CD4-positive, CD25-positive, alpha-beta regulatory T cell (primary cell): ENCODE data around the gene KDM5A. TPM values are rescaled to one million over a fixed set of nuclear protein-coding genes. Genes with fewer than 3 reads are reported as not detected.
"Not testable (repeated sequence)": the region's sequence is repeated elsewhere in the genome, so short reads cannot be mapped to it uniquely, and the experiment has no call there.

ENCODE experiments used
- ATAC-seq, 2 donors: fragments of 150-1000 bp; cut with Tn5 transposase; one replicate each; pipeline ENCODE4 v1.10.0; 2021; ENCODE audit warnings: low read depth in 2 of 2, moderate number of reproducible peaks in 2 of 2, moderate library complexity in 1 of 2
- DNase-seq, 3 donors: peaks; one replicate each; pipeline versions ENCODE4 v3.0.0 to v3.0.0-alpha.2; 2012 to 2022; ENCODE audit warnings: mixed read lengths in 1 of 3
- H3K27ac ChIP-seq: one replicate; pipeline ENCODE4 v1.7.0; 2013; ENCODE audit warnings: mild to moderate bottlenecking, low read length; ENCODE audit not compliant: insufficient read depth, poor library complexity, severe bottlenecking
- H3K27me3 ChIP-seq: one replicate; pipeline ENCODE4 v1.7.0; 2013; ENCODE audit warnings: low read length; ENCODE audit not compliant: control insufficient read depth, insufficient read depth
- H3K36me3 ChIP-seq: one replicate; pipeline ENCODE4 v1.7.0; 2013; ENCODE audit warnings: mild to moderate bottlenecking, low read length, moderate library complexity; ENCODE audit not compliant: control insufficient read depth, insufficient read depth
- H3K4me1 ChIP-seq: 2 replicates; pipeline ENCODE4 v1.7.0; 2013; ENCODE audit warnings: mild to moderate bottlenecking, low read length; ENCODE audit not compliant: insufficient read depth, control insufficient read depth, poor library complexity, severe bottlenecking
- H3K4me3 ChIP-seq: one replicate; pipeline ENCODE4 v1.7.0; 2013; ENCODE audit warnings: low read depth, mild to moderate bottlenecking, low read length, moderate library complexity
- H3K9me3 ChIP-seq, 2 experiments: 1 replicate in 1 of 2; 2 replicates in 1 of 2; pipeline ENCODE4 v1.7.0; 2013; ENCODE audit warnings: low read length in 2 of 2, mild to moderate bottlenecking in 1 of 2, moderate library complexity in 1 of 2; ENCODE audit not compliant: control insufficient read depth in 2 of 2
- H3K27ac Mint-ChIP-seq, 3 donors: one replicate each; pipeline ENCODE4 v1.8.0; 2020 to 2022; ENCODE audit warnings: mild to moderate bottlenecking in 3 of 3, mixed read lengths in 3 of 3, moderate library complexity in 2 of 3
- H3K27me3 Mint-ChIP-seq: one replicate; pipeline ENCODE4 v1.8.0; 2022; ENCODE audit warnings: mild to moderate bottlenecking, mixed read lengths
- H3K36me3 Mint-ChIP-seq: one replicate; pipeline ENCODE4 v1.8.0; 2020; ENCODE audit warnings: mixed read lengths
- H3K4me1 Mint-ChIP-seq, 4 donors: one replicate each; pipeline ENCODE4 v1.8.0; 2020 to 2022; ENCODE audit warnings: mixed read lengths in 4 of 4, mild to moderate bottlenecking in 1 of 4
- H3K4me3 Mint-ChIP-seq, 4 donors: one replicate each; pipeline ENCODE4 v1.8.0; 2020 to 2022; ENCODE audit warnings: mild to moderate bottlenecking in 4 of 4, mixed read lengths in 4 of 4, moderate library complexity in 3 of 4
- H3K9me3 Mint-ChIP-seq, 7 donors: one replicate each; pipeline ENCODE4 v1.8.0; 2020 to 2022; ENCODE audit warnings: mixed read lengths in 7 of 7, mild to moderate bottlenecking in 3 of 7, moderate library complexity in 2 of 7
- polyA plus RNA-seq, 4 donors: library from polyadenylated mRNA; unstranded; fragments of 300-500 nt; fragmentation: Illumina TruSeq; gene quantifications; one replicate each; pipeline ENCODE4 v1.2.3, GENCODE V29; 2021
- total RNA-seq: library from RNA; stranded (reverse); gene quantifications from one replicate; pipeline ENCODE4 v1.2.3, GENCODE V29; 2022

KDM5A gene
- total RNA-seq = 142 TPM
- 10 to 100 TPM; 44.4 to 59.2 (median 48.7) TPM for polyA plus RNA-seq

DNA sequence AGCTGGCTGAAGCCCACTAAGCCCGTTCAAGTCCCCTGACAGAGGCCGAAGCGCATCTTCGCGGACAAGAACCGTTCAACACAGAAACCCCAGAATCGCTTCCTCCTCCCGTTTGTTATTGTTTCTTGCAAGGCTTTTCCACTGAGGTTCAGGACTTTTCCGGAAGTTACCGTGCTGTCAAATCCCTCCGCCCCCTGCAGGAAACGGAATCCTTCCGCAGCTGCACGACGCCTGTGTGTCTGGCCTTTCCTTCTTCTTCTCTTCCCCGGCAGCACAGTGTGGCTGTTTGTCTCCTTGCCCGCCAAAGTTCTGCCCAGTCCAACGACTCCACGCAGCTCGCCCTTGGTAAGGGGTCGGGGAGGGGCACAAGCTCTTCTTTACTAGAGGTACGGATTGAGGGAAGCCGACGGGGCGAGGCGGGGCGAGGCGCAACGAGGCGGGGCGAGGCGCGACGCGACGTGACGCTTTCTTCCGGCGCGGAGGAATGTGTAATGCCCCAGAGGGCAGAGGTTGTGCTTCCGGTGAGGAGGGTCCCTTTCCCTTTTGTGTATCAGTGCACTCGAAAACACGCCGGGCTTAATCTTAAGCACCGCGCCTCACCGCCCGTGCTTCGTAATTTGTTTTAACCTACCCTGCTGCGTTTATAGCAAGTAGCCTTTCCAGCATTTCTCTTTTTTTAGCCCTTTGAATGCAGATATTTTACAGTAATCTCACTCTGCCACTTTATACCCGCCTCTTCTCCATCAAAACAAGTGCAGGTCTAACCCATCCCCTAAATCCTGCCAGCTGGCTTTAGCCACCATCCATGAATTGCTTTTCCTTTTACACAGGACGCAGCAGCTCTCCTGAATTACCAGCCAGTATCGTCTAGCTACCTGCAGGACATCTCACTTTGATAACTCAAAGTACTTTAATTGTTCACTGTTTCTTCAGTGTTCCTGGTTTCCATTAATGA is at the start of gene KDM5A:
KDM5A (minus strand) TSS at position 179 of the 955 bp plus-strand sequence. CDS start 229 bp downstream, outside the sequence.
- Histone ChIP-seq H3K4me1 (peaks cover 44% of the 10 kb centered on the region), H3K36me3 (peaks cover 6% of the 10 kb centered on the region), H3K9me3 (no peaks in the 10 kb centered on the region), H3K27ac (peak within 1 kb of the TSS; percentile 96), H3K4me3 (peak within 1 kb of the TSS; percentile 99), H3K27me3 (no peaks in the 10 kb centered on the region)
- H3K4me1 Mint-ChIP-seq = peaks cover 19 to 49% (median 32%) of the 10 kb centered on the region in 4 donors
- H3K36me3 Mint-ChIP-seq = peaks cover 15% of the 10 kb centered on the region
- peak; percentile 88 to 96 (median 93) for DNase-seq
- H3K9me3 Mint-ChIP-seq = peaks cover 0 to 3% (median 0%) of the 10 kb centered on the region in 7 donors
- peak; percentile 94 to 95 for ATAC-seq
- H3K27me3 Mint-ChIP-seq = peaks cover 14% of the 10 kb centered on the region
- H3K4me3 Mint-ChIP-seq = peak within 1 kb of the TSS; percentile 95 to 99 (median 99)
- peak within 1 kb of the TSS; percentile 98 to 99 (median 99) for H3K27ac Mint-ChIP-seq

DNA sequence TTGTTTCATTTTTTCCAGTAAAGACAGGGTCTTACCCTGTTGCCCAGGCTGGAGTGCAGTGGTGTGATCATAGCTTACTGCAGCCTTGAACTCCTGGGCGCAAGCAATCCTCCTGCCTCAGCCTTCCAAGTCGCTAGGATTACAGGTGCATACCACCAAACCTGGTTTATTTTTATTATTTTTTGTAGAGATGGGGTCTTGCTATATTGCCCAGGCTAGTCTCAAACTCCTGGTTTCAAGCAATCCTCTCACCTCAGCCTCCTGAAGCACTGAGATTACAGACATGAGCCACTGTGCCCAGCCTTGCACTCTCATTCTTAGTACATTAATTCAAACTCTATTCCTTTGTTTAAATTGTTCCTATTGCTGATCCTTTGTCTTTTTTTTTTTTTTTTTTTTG is 46.6 kb upstream of the KDM5A start:
- peaks cover 38% of the 10 kb centered on the region for H3K36me3 ChIP-seq
- not testable (repeated sequence) for ATAC-seq, H3K27me3 Mint-ChIP-seq

DNA sequence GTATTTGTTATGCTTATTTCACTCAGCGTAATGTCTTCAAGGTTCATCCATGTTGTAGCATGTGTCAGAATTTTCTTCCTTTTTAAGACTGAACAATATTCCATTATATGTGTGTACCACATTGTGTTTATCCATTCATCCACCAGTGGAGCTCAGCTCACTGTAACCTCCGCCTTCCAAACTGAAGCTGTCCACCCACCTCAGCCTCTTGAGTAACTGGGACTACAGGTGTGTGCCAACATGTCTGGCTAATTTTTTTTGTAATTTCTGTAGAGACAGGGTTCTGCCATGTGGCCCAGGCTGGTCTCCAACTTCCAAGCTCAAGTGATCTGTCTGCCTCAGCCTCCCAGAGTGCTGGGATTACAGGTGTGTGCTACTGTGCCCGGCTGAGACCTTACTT is 33.4 kb upstream of the KDM5A start:
- Histone ChIP-seq H3K4me3 (no peak overlapping the region), H3K9me3 (no peaks in the 10 kb centered on the region), H3K27ac (no peak overlapping the region), H3K4me1 (no peaks in the 10 kb centered on the region), H3K27me3 (no peaks in the 10 kb centered on the region), H3K36me3 (peaks cover 14% of the 10 kb centered on the region)
- Mint-ChIP-seq H3K4me3 (no peak overlapping the region), H3K4me1 (no peaks in the 10 kb centered on the region), H3K27me3 (no peaks in the 10 kb centered on the region), H3K36me3 (peaks cover 26% of the 10 kb centered on the region), H3K9me3 (no peaks in the 10 kb centered on the region), H3K27ac (peak overlapping the region in 1 of 3 donors; percentile 32)
- DNase-seq (no peak), ATAC-seq (no peak)

More for the DNA sequence above, 46.6 kb upstream of the KDM5A start:
- H3K27ac Mint-ChIP-seq, H3K27ac ChIP-seq, H3K27me3 ChIP-seq, H3K4me3 ChIP-seq, DNase-seq, H3K4me3 Mint-ChIP-seq, H3K9me3 Mint-ChIP-seq, H3K9me3 ChIP-seq, H3K4me1 Mint-ChIP-seq, H3K4me1 ChIP-seq: not testable (repeated sequence)
- peaks cover 49% of the 10 kb centered on the region for H3K36me3 Mint-ChIP-seq

DNA sequence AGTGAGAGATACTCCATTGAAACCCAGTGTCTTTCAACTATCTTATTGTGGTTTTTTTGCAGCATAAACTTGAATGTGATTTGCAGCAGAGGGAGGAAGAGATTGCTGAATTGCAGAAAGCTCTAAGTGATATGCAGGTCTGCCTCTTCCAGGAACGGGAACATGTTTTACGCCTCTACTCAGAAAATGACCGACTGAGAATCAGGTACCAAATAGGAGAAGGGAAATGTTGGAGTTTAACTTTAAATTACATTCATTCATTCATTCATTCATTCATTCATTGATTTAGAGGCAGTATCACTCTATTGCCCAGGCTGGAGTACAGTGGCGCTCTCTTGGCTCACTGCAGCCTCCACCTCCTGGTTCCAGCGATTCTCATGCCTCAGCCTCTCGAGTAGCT is 29.3 kb upstream of the KDM5A start:
- peaks cover 34% of the 10 kb centered on the region for H3K36me3 Mint-ChIP-seq
- ATAC-seq (no peak), DNase-seq (no peak)
- Histone ChIP-seq H3K9me3 (no peaks in the 10 kb centered on the region), H3K27ac (no peak overlapping the region), H3K4me3 (no peak overlapping the region), H3K27me3 (no peaks in the 10 kb centered on the region), H3K36me3 (peaks cover 27% of the 10 kb centered on the region), H3K4me1 (no peaks in the 10 kb centered on the region)
- peaks cover 0 to 8% (median 1%) of the 10 kb centered on the region in 4 donors for H3K4me1 Mint-ChIP-seq
- no peaks in the 10 kb centered on the region for H3K9me3 Mint-ChIP-seq
- no peaks in the 10 kb centered on the region for H3K27me3 Mint-ChIP-seq
- no peak overlapping the region for H3K27ac Mint-ChIP-seq
- no peak overlapping the region for H3K4me3 Mint-ChIP-seq

DNA sequence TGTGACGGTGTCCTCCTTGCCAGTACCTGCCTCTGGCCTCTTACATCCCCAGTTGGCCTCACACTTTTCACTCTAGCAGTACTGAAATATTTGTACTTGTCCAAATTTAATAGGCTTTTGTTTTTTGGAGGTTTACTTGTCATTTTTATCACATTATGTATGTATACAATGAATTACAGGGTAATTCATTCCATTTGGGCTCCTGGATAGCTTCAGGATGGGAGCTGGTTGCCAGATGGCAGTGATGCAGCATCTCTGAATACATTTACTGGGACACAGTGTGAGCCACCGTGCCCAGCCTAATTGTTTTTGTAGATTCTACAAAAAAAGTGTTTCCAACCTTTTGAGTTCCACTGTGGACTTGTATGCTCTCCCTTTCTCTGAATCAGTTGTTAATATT is 25.7 kb upstream of the KDM5A start:
- Mint-ChIP-seq H3K4me3 (no peak overlapping the region), H3K4me1 (peaks cover 0 to 8% (median 3%) of the 10 kb centered on the region in 4 donors), H3K9me3 (no peaks in the 10 kb centered on the region), H3K27ac (peak overlapping the region in 1 of 3 donors; percentile 66), H3K27me3 (no peaks in the 10 kb centered on the region), H3K36me3 (peaks cover 36% of the 10 kb centered on the region)
- Histone ChIP-seq H3K4me3 (no peak overlapping the region), H3K9me3 (no peaks in the 10 kb centered on the region), H3K27me3 (no peaks in the 10 kb centered on the region), H3K27ac (no peak overlapping the region), H3K4me1 (no peaks in the 10 kb centered on the region), H3K36me3 (peaks cover 38% of the 10 kb centered on the region)
- no peak for ATAC-seq
- no peak for DNase-seq

DNA sequence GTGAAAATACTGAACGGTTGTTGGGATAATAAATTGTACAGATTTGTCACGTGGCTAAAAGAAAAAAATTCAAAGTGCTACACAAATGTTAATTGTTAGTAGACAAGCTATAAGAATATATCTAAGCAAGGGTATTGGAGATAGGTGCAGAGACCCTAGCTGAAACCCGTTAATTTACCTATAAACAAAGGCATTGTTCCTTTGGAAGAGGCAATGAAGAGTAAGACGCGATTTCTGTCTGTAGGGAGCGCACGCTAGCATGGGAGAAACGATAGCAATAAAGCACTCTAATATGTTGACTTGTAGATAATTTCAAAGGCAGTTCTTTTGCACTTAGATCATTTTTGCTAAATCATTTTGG is 12.9 kb upstream of the KDM5A start:
- H3K4me1 Mint-ChIP-seq = peaks cover 0 to 9% (median 0%) of the 10 kb centered on the region in 4 donors
- H3K4me3 Mint-ChIP-seq = no peak overlapping the region
- H3K36me3 ChIP-seq = peaks cover 2% of the 10 kb centered on the region
- peaks cover 8% of the 10 kb centered on the region for H3K4me1 ChIP-seq
- H3K9me3 Mint-ChIP-seq = no peaks in the 10 kb centered on the region
- H3K27ac ChIP-seq = peak overlapping the region; percentile 68
- peaks cover 13% of the 10 kb centered on the region for H3K36me3 Mint-ChIP-seq
- H3K9me3 ChIP-seq = no peaks in the 10 kb centered on the region
- peak in 1 of 3 donors; percentile 44 for DNase-seq
- peak overlapping the region; percentile 97 for H3K4me3 ChIP-seq
- ATAC-seq = no peak
- H3K27me3 Mint-ChIP-seq = no peaks in the 10 kb centered on the region
- no peaks in the 10 kb centered on the region for H3K27me3 ChIP-seq
- no peak overlapping the region for H3K27ac Mint-ChIP-seq

DNA sequence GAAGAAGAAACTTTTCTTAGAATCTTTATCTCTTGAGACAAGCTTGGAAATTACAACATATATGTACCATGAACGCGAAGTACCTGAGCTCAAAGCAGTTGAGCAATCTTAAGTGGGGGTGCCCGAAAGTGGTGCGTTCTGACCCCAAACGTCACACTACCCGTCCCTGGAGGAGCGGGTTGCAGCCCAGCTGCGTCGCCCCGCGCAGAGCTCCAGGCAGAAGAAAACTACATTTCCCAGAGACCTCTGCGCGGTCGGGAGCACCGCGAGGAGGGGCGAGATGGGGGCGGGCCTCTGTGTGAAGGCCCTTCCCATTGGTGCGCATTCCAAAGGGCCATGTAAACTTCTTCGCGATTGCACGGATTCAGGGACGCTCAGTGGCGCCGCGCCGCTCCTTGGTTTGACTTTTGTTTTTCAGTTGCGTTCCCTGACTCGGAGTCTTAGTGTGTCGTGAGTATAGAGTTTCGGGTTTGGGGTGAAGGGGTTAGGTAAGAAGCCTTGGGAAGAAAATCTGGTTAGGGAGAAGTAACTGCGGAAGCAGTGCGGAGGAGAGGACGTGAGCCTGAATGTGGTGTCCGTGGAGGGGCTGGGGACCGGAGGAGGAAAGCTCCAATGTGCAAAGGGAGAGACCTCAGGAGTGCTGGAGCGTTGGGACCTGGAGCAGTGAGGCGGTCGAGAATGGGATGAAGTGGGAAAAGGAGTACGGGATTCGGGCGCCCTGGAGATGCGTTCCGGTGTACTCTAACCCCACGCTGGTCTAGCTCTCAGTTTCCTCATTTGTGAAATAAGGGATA is 12.3 kb upstream of the KDM5A start, which contains the start of gene CCDC77:
CCDC77 (plus strand) TSS at position 410 of the 794 bp plus-strand sequence. CDS start 7,740 bp downstream, outside the sequence.
- Mint-ChIP-seq H3K4me1 (peaks cover 0 to 9% (median 0%) of the 10 kb centered on the region in 4 donors), H3K36me3 (peaks cover 13% of the 10 kb centered on the region), H3K9me3 (no peaks in the 10 kb centered on the region), H3K27ac (no peak within 1 kb of the TSS), H3K27me3 (peaks cover 2% of the 10 kb centered on the region), H3K4me3 (no peak within 1 kb of the TSS)
- Histone ChIP-seq H3K36me3 (peaks cover 2% of the 10 kb centered on the region), H3K4me3 (peak within 1 kb of the TSS; percentile 97), H3K27ac (peak within 1 kb of the TSS; percentile 68), H3K4me1 (peaks cover 8% of the 10 kb centered on the region), H3K27me3 (no peaks in the 10 kb centered on the region), H3K9me3 (no peaks in the 10 kb centered on the region)
- DNase-seq (peak; percentile 88 to 96 (median 96)), ATAC-seq (peak; percentile 100)
